Measurements from ENCODE around the gene NEURL3. TPM values are rescaled to one million over a fixed set of nuclear protein-coding genes. Genes with fewer than 3 reads are reported as not detected.

NEURL3 gene
- polyA plus RNA-seq, 3 donors = not detected

DNA sequence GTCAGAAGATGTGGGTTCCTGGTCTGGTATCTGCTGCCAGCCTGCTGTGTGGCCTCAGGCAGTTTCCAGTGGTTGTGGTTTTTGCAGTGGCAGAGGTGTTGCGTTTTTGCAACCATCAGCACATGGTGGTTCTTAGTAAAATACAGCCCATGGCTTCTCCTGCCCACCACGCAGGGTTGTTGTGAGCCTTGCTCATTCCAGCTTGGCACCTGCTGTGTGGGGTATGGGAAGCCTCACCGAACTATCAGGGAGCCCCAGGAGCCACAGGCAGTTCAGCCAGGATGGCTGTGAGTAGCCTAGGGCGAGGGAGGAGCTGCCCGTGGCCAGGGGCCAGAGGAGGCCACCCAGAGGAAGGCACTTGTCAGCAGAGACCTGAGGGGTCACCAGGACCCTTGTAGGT lies 41.2 kb upstream of the NEURL3 start:
- H3K36me3 ChIP-seq (replicated peaks in 1 of 2; ENCODE audit: control insufficient read depth in 1 of 2, insufficient read depth in 2 of 2, low read length in 2 of 2) = peaks cover 39 to 96% of the 10 kb centered on the region in 2 donors
- Mint-ChIP-seq H3K4me1 (peaks cover 9% of the 10 kb centered on the region), H3K27me3 (ENCODE audit: low read depth in 3 of 3) (no peaks in the 10 kb centered on the region), H3K36me3 (peaks cover 61 to 83% of the 10 kb centered on the region in 2 donors), H3K4me3 (no peak overlapping the region), H3K9me3 (peaks cover 0 to 2% (median 0%) of the 10 kb centered on the region in 7 donors), H3K27ac (peak overlapping the region in 3 of 7 donors; percentile 6 to 67 (median 14))
- H2AFZ ChIP-seq (ENCODE audit: insufficient read depth, low read depth, low read length, poor library complexity, severe bottlenecking) = no peak overlapping the region
- DNase-seq = no peak
- no peaks in the 10 kb centered on the region for H3K4me1 ChIP-seq (ENCODE audit: control insufficient read depth in 1 of 2, insufficient read depth in 2 of 2, low read length in 2 of 2)
- no peak overlapping the region for H3K4me2 ChIP-seq (replicated peaks; ENCODE audit: extremely low read depth, low read length, poor library complexity, severe bottlenecking)
- peaks cover 97% of the 10 kb centered on the region for H4K20me1 ChIP-seq (ENCODE audit: insufficient read depth, low read length)
- H3K9ac ChIP-seq (ENCODE audit: insufficient read depth, low read length, poor library complexity, severe bottlenecking) = no peak overlapping the region
- no peak overlapping the region for H3K4me3 ChIP-seq (replicated peaks in 1 of 3; ENCODE audit: low read depth in 2 of 3, low read length in 3 of 3)
- H3K79me2 ChIP-seq (ENCODE audit: insufficient read depth, low read length) = peaks cover 59% of the 10 kb centered on the region
- H3K27ac ChIP-seq (ENCODE audit: low read depth in 1 of 2, low read length in 2 of 2) = peak overlapping the region in 1 of 2 donors; percentile 14
- no peaks in the 10 kb centered on the region for H3K9me3 ChIP-seq (replicated peaks in 1 of 2; ENCODE audit: control insufficient read depth in 1 of 2, insufficient read depth in 1 of 2, low read length in 2 of 2)
- H3K27me3 ChIP-seq (ENCODE audit: control insufficient read depth in 2 of 2, insufficient read depth in 2 of 2, low read length in 2 of 2) = no peaks in the 10 kb centered on the region
- 93% methylated on average over 5 of the region's 5 CpGs for WGBS (ENCODE audit: insufficient coverage)
- intact Hi-C loops (cut with micrococcal nuclease) = no loop called here
- TF ChIP-seq, protein P1, sequence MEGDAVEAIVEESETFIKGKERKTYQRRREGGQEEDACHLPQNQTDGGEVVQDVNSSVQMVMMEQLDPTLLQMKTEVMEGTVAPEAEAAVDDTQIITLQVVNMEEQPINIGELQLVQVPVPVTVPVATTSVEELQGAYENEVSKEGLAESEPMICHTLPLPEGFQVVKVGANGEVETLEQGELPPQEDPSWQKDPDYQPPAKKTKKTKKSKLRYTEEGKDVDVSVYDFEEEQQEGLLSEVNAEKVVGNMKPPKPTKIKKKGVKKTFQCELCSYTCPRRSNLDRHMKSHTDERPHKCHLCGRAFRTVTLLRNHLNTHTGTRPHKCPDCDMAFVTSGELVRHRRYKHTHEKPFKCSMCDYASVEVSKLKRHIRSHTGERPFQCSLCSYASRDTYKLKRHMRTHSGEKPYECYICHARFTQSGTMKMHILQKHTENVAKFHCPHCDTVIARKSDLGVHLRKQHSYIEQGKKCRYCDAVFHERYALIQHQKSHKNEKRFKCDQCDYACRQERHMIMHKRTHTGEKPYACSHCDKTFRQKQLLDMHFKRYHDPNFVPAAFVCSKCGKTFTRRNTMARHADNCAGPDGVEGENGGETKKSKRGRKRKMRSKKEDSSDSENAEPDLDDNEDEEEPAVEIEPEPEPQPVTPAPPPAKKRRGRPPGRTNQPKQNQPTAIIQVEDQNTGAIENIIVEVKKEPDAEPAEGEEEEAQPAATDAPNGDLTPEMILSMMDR (IDR thresholded peaks at IDR 0.05) = no peak

DNA sequence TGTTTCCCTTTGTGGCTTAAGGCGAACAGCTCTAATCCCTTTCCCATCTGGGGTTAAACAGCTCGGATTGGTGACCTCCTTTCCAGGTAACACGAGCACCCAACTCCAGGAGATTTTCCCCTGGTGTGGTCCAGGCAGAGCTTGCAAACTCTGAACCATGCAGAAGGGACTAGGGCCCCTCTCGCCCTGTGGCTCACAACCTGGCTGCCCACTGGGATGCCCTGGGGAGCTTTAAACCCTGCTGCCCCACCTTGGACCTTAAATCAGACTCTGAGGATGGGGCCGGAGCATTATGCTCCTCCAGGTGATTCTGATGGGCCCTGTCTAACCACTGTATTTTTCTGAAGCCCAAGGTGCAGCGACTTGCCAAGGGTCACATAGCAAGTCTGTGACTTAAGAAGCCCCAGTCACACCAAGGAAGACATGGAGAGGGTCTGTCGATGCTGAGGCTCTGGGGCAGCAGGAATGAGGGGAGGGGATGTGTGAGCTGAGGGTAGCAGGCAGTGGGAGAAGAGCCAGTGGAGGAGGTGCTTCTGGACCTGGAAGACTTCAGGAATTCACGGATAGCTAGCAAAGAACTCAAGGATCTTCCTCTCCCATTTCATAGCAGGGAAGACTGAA lies 37.3 kb upstream of the NEURL3 start:
- peaks cover 96% of the 10 kb centered on the region for H4K20me1 ChIP-seq (ENCODE audit: insufficient read depth, low read length)
- peaks cover 9 to 71% of the 10 kb centered on the region in 2 donors for H3K36me3 ChIP-seq (replicated peaks in 1 of 2; ENCODE audit: control insufficient read depth in 1 of 2, insufficient read depth in 2 of 2, low read length in 2 of 2)
- no peak overlapping the region for H2AFZ ChIP-seq (ENCODE audit: insufficient read depth, low read depth, low read length, poor library complexity, severe bottlenecking)
- H3K27me3 ChIP-seq (ENCODE audit: control insufficient read depth in 2 of 2, insufficient read depth in 2 of 2, low read length in 2 of 2) = no peaks in the 10 kb centered on the region
- WGBS (ENCODE audit: insufficient coverage) = 100% methylated on average over 6 of the region's 8 CpGs
- peak overlapping the region in 4 of 7 donors; percentile 15 to 48 (median 38) for H3K27ac Mint-ChIP-seq
- peaks cover 30% of the 10 kb centered on the region for H3K4me1 Mint-ChIP-seq
- H3K4me2 ChIP-seq (replicated peaks; ENCODE audit: extremely low read depth, low read length, poor library complexity, severe bottlenecking) = no peak overlapping the region
- intact Hi-C loops (cut with micrococcal nuclease) = no loop called here
- peaks cover 95% of the 10 kb centered on the region for H3K79me2 ChIP-seq (ENCODE audit: insufficient read depth, low read length)
- no peaks in the 10 kb centered on the region for H3K9me3 ChIP-seq (replicated peaks in 1 of 2; ENCODE audit: control insufficient read depth in 1 of 2, insufficient read depth in 1 of 2, low read length in 2 of 2)
- no peak overlapping the region for H3K9ac ChIP-seq (ENCODE audit: insufficient read depth, low read length, poor library complexity, severe bottlenecking)
- peaks cover 18 to 28% of the 10 kb centered on the region in 2 donors for H3K4me1 ChIP-seq (ENCODE audit: control insufficient read depth in 1 of 2, insufficient read depth in 2 of 2, low read length in 2 of 2)
- DNase-seq = peak in 1 of 3 donors; percentile 3
- no peak overlapping the region for H3K27ac ChIP-seq (ENCODE audit: low read depth in 1 of 2, low read length in 2 of 2)
- H3K36me3 Mint-ChIP-seq = peaks cover 58 to 75% of the 10 kb centered on the region in 2 donors
- H3K27me3 Mint-ChIP-seq (ENCODE audit: low read depth in 3 of 3) = peaks cover 0 to 4% (median 0%) of the 10 kb centered on the region in 3 donors
- TF ChIP-seq, protein P1 (IDR thresholded peaks at IDR 0.05) = no peak
- H3K9me3 Mint-ChIP-seq = peaks cover 0 to 4% (median 0%) of the 10 kb centered on the region in 7 donors
- H3K4me3 ChIP-seq (replicated peaks in 1 of 3; ENCODE audit: low read depth in 2 of 3, low read length in 3 of 3) = no peak overlapping the region
- no peak overlapping the region for H3K4me3 Mint-ChIP-seq

All from CD14-positive monocyte (primary cell).